Measurements from ENCODE around the gene ZMYND10. TPM values are rescaled to one million over a fixed set of nuclear protein-coding genes. Genes with fewer than 3 reads are reported as not detected.

The ZMYND10 gene
- total and polyA plus RNA-seq, 2 donors (not counting 3 experiments of a cell fraction or from before 2014, with no cell fraction given) = 0.25 to 0.38 TPM

- Histone ChIP-seq H3K4me1 (ENCODE audit: control insufficient read depth, extremely low read depth, insufficient read depth, low read length) (peaks cover 19% of the 10 kb centered on the region), H4K20me1 (replicated peaks; ENCODE audit: control insufficient read depth, extremely low read depth, insufficient read depth, low read length) (no peaks in the 10 kb centered on the region), H3K4me3 (replicated peaks in 1 of 3; ENCODE audit: insufficient read depth in 1 of 3, low read depth in 1 of 3, low read length in 3 of 3) (no peak overlapping the region), H3K9me1 (replicated peaks; ENCODE audit: control insufficient read depth, extremely low read depth, insufficient read depth, low read length) (no peaks in the 10 kb centered on the region), H3K9ac (replicated peaks; ENCODE audit: extremely low read depth, insufficient read depth, low read length) (no peak overlapping the region), H2AFZ (ENCODE audit: low read depth, low read length) (no peak overlapping the region), H3K79me2 (ENCODE audit: control insufficient read depth, insufficient read depth, low read length) (peaks cover under 1% of the 10 kb centered on the region), H3K36me3 (ENCODE audit: control insufficient read depth in 2 of 2, extremely low read depth in 1 of 2, insufficient read depth in 2 of 2, low read length in 2 of 2) (no peaks in the 10 kb centered on the region), H3K27me3 (ENCODE audit: control insufficient read depth in 2 of 2, insufficient read depth in 2 of 2, low read length in 2 of 2) (no peaks in the 10 kb centered on the region), H3K9me3 (replicated peaks; ENCODE audit: control insufficient read depth, insufficient read depth, low read length) (no peaks in the 10 kb centered on the region), H3K4me2 (ENCODE audit: insufficient read depth, low read length) (no peak overlapping the region), H3K27ac (ENCODE audit: insufficient read depth, low read depth, low read length) (no peak overlapping the region)
- DNase-seq (ENCODE audit: low read depth, low spot score) = no peak
- no peak for FAIRE-seq
- TF ChIP-seq EZH2 (IDR thresholded peaks at IDR 0.05; ENCODE audit: borderline replicate concordance, low read depth, low read length, severe bottlenecking) (no peak), JUN (IDR thresholded peaks at IDR 0.05; ENCODE audit: borderline replicate concordance, insufficient read depth, insufficient read length, low read depth) (no peak), MAX (IDR thresholded peaks at IDR 0.05; ENCODE audit: insufficient read depth, insufficient read length) (no peak), POLR2AphosphoS5 (IDR thresholded peaks at IDR 0.05; ENCODE audit: insufficient read depth, low read depth, low read length) (no peak), MYC (IDR thresholded peaks at IDR 0.05; ENCODE audit: low read depth, low read length) (no peak), FOS (IDR thresholded peaks at IDR 0.05; ENCODE audit: borderline replicate concordance, insufficient read depth, low read length) (no peak), CTCF (IDR thresholded peaks at IDR 0.05; ENCODE audit: extremely low read depth in 1 of 2, insufficient read depth in 1 of 2, low read depth in 1 of 2, low read length in 2 of 2) (no peak)
- intact Hi-C loops (cut with micrococcal nuclease) (no loop called here), dilution Hi-C loops (cut with MboI; ENCODE audit: extremely low pct_ligation_motif_present, low sequenced_read_pairs) (no loop called here)
- POLR2A ChIA-PET = no interaction called here
- CTCF ChIA-PET = interaction anchor here (1.1 kb wide), 1 partner anchor 200 kb away, joined by 5 read pairs; no protein-coding TSS in a partner anchor
- no TSS peak for BruUV-seq (replicated peaks)
Measured at GRCh38 chr3:50341996-50342650, 3.4 kb downstream of the ZMYND10 start.

Measured in endothelial cell of umbilical vein (primary cell).